ENCODE data around the gene PLIN3.
"Not testable (repeated sequence)": the region's sequence is repeated elsewhere in the genome, so short reads cannot be mapped to it uniquely, and the experiment has no call there.

Gene PLIN3, protein sequence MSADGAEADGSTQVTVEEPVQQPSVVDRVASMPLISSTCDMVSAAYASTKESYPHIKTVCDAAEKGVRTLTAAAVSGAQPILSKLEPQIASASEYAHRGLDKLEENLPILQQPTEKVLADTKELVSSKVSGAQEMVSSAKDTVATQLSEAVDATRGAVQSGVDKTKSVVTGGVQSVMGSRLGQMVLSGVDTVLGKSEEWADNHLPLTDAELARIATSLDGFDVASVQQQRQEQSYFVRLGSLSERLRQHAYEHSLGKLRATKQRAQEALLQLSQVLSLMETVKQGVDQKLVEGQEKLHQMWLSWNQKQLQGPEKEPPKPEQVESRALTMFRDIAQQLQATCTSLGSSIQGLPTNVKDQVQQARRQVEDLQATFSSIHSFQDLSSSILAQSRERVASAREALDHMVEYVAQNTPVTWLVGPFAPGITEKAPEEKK

GRCh38 chr19:4867534-4868285 is at the start of gene PLIN3:
TSS of gene PLIN3 (minus strand) at chr19:4867667. CDS start at chr19:4861394, 6,273 bp downstream.
- peak; percentile 90 to 92 for DNase-seq

- peak; percentile 52 to 53 for DNase-seq
These were observed 49.0 kb upstream of the PLIN3 start for GRCh38 chr19:4916292-4917082.

GRCh38 chr19:4914736-4915501 is 47.5 kb upstream of the PLIN3 start:
- DNase-seq: peak; percentile 79

DNA sequence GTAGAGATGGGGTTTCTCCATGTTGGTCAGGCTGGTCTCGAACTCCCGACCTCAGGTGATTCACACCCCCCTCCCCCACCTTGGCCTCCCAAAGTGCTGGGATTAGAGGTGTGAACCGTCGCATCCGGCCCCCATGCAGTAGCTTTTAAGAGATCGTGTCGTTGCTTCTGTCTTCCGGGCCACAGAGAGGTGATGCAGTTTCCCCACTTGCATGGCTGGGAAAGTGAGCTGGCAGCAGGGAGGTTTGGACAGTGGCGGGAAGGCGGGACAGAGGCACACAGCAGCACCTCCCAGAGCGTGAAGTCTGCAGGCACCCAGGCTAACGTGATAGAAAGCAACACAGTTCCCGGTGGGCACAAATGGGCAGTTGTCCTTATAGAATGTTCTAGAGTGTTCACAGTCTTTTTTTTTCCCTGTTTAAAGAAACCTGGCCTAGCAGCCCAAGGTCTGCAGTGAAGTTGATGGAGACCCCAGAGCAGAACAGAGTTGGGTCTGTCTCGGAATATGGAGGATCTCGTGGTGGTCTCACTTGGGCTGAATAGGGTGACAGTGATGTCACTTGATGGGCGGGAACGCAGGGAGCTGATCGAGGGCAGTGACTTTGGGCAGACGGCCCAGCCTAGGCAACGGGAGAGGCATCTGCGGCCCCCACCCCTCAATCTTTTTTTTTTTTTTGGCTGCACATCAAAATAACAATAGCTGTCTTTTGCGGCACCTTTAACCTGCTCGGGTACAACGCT is 46.7 kb upstream of the PLIN3 start:
- peak; percentile 49 to 63 for DNase-seq

GRCh38 chr19:4911786-4912672 is 44.6 kb upstream of the PLIN3 start:
- DNase-seq: peak; percentile 67 to 79

GRCh38 chr19:4911314-4911713 is 43.8 kb upstream of the PLIN3 start:
- DNase-seq: peak in 1 of 2 donors; percentile 3

DNA sequence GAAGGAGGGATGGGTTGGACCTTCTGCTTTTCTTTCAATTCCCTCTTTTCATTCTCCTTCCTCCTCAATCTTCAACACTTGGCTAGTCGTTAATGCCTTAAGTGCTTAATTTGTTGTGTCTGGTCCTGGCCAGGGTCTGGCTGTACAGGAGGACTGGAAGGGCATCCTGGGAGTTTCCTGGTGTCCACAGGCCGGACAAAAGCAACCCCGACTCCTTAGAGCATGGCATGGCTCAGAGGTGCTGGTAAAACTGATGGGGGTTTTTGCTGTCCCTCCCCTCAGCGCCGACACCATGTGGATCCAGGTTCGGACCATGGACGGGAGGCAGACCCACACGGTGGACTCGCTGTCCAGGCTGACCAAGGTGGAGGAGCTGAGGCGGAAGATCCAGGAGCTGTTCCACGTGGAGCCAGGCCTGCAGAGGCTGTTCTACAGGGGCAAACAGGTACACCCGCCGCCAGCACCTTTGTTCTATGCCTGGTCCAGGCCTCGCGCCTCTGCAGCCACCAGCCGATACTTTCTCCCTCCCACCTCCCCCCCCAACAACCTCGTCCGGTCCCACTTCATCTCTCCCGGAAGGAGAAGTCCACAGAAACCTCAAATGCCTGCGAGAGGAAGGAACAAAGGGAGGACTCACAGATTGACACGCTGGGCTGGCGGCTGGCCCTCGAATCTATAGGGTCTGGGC is 43.3 kb upstream of the PLIN3 start:
- DNase-seq: peak in 1 of 2 donors; percentile 36

DNA sequence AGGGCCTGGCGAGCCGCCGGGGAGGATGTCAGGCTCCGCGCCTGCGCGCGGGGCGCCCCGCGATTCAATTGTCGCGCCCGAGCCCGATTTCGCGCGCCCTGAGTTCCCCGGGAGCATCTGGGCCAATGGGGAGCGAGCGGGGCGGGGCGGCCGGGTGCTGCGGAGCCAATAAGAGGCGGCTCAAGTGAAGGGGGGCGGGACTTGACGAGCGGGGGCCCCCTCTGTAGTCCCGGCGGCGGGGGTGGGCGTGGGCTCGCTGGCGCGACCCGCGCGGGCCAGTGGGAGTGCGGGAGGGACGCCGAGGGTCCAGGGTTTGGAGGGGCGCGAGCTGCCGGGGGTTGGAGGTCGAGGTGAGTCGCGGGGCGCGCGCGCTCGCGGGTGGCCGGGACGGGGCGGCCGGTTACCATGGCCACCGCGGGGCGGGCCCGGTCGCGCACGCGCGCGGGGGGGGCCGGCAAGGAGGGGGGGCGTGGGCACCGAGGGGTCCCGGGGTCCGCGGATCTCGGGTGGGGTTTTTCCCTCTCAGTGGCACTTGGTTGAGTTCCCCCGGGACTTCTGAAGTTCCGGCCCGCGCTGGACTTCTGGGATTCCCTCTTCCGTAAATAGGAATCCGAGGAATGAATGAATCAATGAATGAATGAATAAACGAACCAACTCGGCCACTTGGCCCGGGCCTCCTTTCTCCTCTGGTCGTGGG is 42.6 kb upstream of the PLIN3 start:
- DNase-seq: peak; percentile 92 to 93

- peak in 1 of 2 donors; percentile 3 for DNase-seq
These were observed 41.9 kb upstream of the PLIN3 start, which contains the start of gene UHRF1 for GRCh38 chr19:4909156-4909896. TSS of gene UHRF1 (plus strand) at chr19:4909501. CDS start at chr19:4910886, 1,385 bp downstream.

GRCh38 chr19:4908781-4909155 is 41.3 kb upstream of the PLIN3 start:
- DNase-seq: no peak

- DNase-seq: no peak
These were observed 40.9 kb upstream of the PLIN3 start for GRCh38 chr19:4908360-4908759.

DNA sequence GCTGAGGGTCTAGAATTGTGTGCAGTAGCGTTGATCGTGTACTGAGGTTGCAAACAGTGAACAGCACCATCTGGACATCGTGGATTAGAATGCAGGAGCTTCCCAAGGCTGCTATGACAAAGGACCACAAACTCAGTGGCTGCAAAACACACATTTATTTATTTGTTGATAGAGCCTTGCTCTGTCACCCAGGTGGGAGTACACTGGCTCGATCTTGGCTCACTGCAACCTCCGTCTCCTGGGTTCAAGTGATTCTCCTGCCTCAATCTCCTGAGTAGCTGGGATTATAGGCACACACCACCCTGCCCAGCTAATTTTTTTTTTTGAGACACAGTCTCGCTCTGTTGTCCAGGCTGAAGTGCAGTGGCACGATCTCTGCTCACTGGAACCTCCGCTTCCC is 39.5 kb upstream of the PLIN3 start:
- DNase-seq: no peak

- DNase-seq: no peak
These were observed 37.0 kb upstream of the PLIN3 start for GRCh38 chr19:4904481-4904880.

DNA sequence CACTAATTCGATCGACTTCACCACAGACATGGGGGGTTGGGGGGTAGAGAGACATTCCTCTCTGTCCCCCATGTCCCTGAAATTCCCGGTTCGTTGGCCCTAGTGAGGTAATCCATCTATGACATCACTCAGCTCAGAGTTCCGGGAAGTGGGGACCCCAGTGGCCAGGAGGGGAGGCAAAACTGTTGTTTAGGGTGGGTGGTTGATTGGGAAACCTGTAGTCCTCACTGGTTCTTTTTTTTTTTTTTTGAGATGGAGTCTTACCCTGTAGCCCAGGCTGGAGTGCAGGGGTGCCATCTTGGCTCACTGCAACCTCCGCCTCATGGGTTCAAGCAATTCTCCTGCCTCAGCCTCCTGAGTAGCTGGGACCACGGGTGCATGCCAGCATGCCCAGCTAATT is 35.3 kb upstream of the PLIN3 start, which contains the start of gene ARRDC5:
ARRDC5 (minus strand) TSS at position 101 of the 400 bp plus-strand sequence; CDS start at position 30, 71 bp downstream.
- no peak for DNase-seq

- DNase-seq: not testable (repeated sequence)
These were observed 33.4 kb upstream of the PLIN3 start for GRCh38 chr19:4900879-4901278.

- DNase-seq: no peak
These were observed 29.7 kb upstream of the PLIN3 start for GRCh38 chr19:4897146-4897545.

- DNase-seq: no peak
These were observed 28.9 kb upstream of the PLIN3 start for GRCh38 chr19:4896372-4896771.

DNA sequence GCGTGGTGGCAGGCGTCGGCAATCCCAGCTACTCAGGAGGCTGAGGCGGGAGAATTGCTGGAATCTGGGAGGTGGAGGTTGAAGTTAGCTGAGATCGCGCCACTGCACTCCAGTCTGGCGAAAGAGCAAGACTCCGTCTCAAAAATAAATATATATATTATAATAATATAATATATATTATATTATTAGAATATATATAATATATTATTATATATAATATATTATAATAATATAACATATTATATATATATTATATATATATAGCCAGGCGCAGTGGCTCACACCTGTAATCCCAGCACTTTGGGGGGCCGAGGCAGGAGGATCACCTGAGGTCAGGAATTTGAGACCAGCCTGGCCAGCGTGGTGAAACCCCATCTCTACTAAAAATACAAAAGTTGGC is 25.5 kb upstream of the PLIN3 start:
- DNase-seq: not testable (repeated sequence)
